ENCODE data around the gene PRDM16. TPM values are rescaled to one million over a fixed set of nuclear protein-coding genes. Genes with fewer than 3 reads are reported as not detected.

The PRDM16 gene
- total RNA-seq, 1 experiment from 2014 or later, result 6.1 TPM

DNA sequence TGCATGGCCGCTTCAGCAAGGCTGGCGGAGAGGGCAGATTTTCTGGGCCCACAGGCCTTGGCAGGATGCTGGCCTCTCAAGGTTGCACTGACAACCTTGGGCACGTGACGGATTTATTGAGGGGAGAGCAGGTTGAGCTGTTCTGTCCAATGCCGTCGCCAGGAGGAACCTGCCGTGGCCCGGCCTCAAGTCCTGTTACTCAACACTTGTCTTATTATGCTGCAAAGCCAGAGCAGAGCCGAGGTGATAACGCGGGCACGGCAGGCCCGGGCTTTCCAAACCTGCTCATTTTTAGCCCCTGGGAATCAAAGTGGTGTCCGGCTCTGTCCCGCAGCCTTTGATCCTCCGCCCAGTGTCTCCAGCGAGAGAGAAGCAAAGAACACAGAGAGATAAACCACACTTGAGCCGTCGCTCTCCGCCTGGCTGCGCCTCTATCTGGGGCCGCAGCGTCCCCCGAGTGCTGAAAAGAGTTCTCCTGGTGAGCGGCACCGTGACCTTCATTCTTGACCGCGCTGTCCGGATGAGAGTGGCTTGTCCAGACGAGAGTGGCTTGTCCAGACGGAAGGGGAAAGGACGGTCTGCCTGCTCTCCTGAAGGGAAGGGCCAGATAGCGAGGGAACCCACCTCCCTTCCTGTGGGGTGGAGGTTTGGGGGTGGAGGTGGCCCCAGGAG is 223.2 kb downstream of the PRDM16 start:
- DNase-seq (ENCODE audit: low read depth, low spot score) (no peak), ATAC-seq (no peak)
- H3K27ac ChIP-seq (ENCODE audit: low read depth, low read length), result no peak overlapping the region
- H3K79me2 ChIP-seq (ENCODE audit: insufficient read depth, low read length), result no peaks in the 10 kb centered on the region
- no peaks in the 10 kb centered on the region for H3K9me3 ChIP-seq (ENCODE audit: control insufficient read depth in 1 of 2, insufficient read depth in 1 of 2, low read depth in 1 of 2, low read length in 2 of 2)
- TF ChIP-seq ZNF274 (IDR thresholded peaks at IDR 0.05; ENCODE audit: low read depth, low read length) (no peak), POLR2A (IDR thresholded peaks at IDR 0.05; ENCODE audit: borderline replicate concordance, extremely low read depth, insufficient read depth, insufficient read length) (no peak), CBX3 (IDR thresholded peaks at IDR 0.05; ENCODE audit: low read depth) (no peak), SIN3A (IDR thresholded peaks at IDR 0.05; ENCODE audit: low read depth) (no peak), ELF1 (IDR thresholded peaks at IDR 0.05; ENCODE audit: borderline replicate concordance, low read depth) (no peak), CEBPB (IDR thresholded peaks at IDR 0.05; ENCODE audit: low read depth) (no peak), EZH2phosphoT487 (IDR thresholded peaks at IDR 0.05; ENCODE audit: borderline replicate concordance) (no peak), RAD21 (IDR thresholded peaks at IDR 0.05; ENCODE audit: low read depth) (no peak), EGR1 (IDR thresholded peaks at IDR 0.05; ENCODE audit: low read depth) (no peak), POLR2AphosphoS5 (IDR thresholded peaks at IDR 0.05; ENCODE audit: low read depth, low read length) (no peak), EZH2 (IDR thresholded peaks at IDR 0.05) (no peak), ATF3 (IDR thresholded peaks at IDR 0.05) (no peak)
- TF ChIP-seq, protein P1, sequence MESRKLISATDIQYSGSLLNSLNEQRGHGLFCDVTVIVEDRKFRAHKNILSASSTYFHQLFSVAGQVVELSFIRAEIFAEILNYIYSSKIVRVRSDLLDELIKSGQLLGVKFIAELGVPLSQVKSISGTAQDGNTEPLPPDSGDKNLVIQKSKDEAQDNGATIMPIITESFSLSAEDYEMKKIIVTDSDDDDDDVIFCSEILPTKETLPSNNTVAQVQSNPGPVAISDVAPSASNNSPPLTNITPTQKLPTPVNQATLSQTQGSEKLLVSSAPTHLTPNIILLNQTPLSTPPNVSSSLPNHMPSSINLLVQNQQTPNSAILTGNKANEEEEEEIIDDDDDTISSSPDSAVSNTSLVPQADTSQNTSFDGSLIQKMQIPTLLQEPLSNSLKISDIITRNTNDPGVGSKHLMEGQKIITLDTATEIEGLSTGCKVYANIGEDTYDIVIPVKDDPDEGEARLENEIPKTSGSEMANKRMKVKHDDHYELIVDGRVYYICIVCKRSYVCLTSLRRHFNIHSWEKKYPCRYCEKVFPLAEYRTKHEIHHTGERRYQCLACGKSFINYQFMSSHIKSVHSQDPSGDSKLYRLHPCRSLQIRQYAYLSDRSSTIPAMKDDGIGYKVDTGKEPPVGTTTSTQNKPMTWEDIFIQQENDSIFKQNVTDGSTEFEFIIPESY (IDR thresholded peaks at IDR 0.05; ENCODE audit: extremely low read depth, insufficient replicate concordance, low read length), result no peak
- TF ChIP-seq, protein P2, sequence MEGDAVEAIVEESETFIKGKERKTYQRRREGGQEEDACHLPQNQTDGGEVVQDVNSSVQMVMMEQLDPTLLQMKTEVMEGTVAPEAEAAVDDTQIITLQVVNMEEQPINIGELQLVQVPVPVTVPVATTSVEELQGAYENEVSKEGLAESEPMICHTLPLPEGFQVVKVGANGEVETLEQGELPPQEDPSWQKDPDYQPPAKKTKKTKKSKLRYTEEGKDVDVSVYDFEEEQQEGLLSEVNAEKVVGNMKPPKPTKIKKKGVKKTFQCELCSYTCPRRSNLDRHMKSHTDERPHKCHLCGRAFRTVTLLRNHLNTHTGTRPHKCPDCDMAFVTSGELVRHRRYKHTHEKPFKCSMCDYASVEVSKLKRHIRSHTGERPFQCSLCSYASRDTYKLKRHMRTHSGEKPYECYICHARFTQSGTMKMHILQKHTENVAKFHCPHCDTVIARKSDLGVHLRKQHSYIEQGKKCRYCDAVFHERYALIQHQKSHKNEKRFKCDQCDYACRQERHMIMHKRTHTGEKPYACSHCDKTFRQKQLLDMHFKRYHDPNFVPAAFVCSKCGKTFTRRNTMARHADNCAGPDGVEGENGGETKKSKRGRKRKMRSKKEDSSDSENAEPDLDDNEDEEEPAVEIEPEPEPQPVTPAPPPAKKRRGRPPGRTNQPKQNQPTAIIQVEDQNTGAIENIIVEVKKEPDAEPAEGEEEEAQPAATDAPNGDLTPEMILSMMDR (IDR thresholded peaks at IDR 0.05 in 2 of 3, conservative IDR thresholded peaks at IDR 0.05 in 1 of 3; ENCODE audit: borderline replicate concordance in 1 of 3, insufficient read depth in 1 of 3, low read depth in 2 of 3, low read length in 2 of 3), result no peak
- no peaks in the 10 kb centered on the region for H3K36me3 ChIP-seq (ENCODE audit: control insufficient read depth in 1 of 2, insufficient read depth in 2 of 2, low read length in 2 of 2)
- no peaks in the 10 kb centered on the region; the same call in 1 of the 2 replicates for H3K27me3 ChIP-seq (ENCODE audit: insufficient read depth, low read length)
- H3K4me3 ChIP-seq (replicated peaks in 1 of 2; ENCODE audit: low read depth in 1 of 2, low read length in 2 of 2), result no peak overlapping the region
- no TSS peak for BruUV-seq (replicated peaks)
- RAD21 ChIA-PET (ENCODE audit: low non-redundant PET in 1 of 2, low total read pairs in 2 of 2, uncharacterized antibody in 2 of 2, unreplicated experiment in 2 of 2), result no interaction called here
- intact Hi-C loops (cut with micrococcal nuclease), result no loop called here
- peaks cover 12 to 23% of the 10 kb centered on the region in 2 experiments for H3K4me1 ChIP-seq (ENCODE audit: control insufficient read depth in 1 of 2, insufficient read depth in 2 of 2, low read length in 2 of 2)
- no peak overlapping the region for H3K9ac ChIP-seq (ENCODE audit: low read length)
- H3K9me2 ChIP-seq (ENCODE audit: insufficient read depth), result no peaks in the 10 kb centered on the region
- CTCF ChIA-PET, result no interaction called here
- no peak overlapping the region for H3K4me2 ChIP-seq (ENCODE audit: low read length)
- H4K20me1 ChIP-seq (ENCODE audit: insufficient read depth), result no peaks in the 10 kb centered on the region
- no peak overlapping the region for H2AFZ ChIP-seq (ENCODE audit: low read depth, low read length, poor library complexity, severe bottlenecking)
- POLR2A ChIA-PET, result no interaction called here
